ENCODE results near the gene PDZRN3. TPM values are rescaled to one million over a fixed set of nuclear protein-coding genes. Genes with fewer than 3 reads are reported as not detected.

The PDZRN3 gene
- total RNA-seq, 1 experiment from 2014 or later: 5.9 TPM

- TF ChIP-seq CTCF (conservative IDR thresholded peaks at IDR 0.05): no peak
- H2BK12ac ChIP-seq (ENCODE audit: insufficient read length, low read depth, low read length): no peak overlapping the region
- H3K79me1 ChIP-seq (ENCODE audit: insufficient read depth, low read depth, low read length, poor library complexity, severe bottlenecking): no peaks in the 10 kb centered on the region
- H3K18ac ChIP-seq (ENCODE audit: insufficient read length, low read depth, low read length): no peak overlapping the region
- no peak overlapping the region for H3K27ac ChIP-seq (ENCODE audit: insufficient read length, low read depth, low read length)
- H3K9ac ChIP-seq (ENCODE audit: extremely low read depth, insufficient read length, low read length): no peak overlapping the region
- H4K5ac ChIP-seq (ENCODE audit: insufficient read length, low read depth, low read length): no peak overlapping the region
- no peak overlapping the region for H3K4ac ChIP-seq (ENCODE audit: low read depth, low read length)
- no peak overlapping the region for H3K56ac ChIP-seq (ENCODE audit: insufficient read length, low read depth, low read length)
- no peaks in the 10 kb centered on the region for H3K9me3 ChIP-seq (ENCODE audit: control insufficient read depth, low read depth, low read length)
- H4K20me1 ChIP-seq (ENCODE audit: control insufficient read depth, insufficient read depth, insufficient read length): no peaks in the 10 kb centered on the region
- no peak overlapping the region for H2AFZ ChIP-seq (ENCODE audit: low read length)
- H3K36me3 Mint-ChIP-seq (ENCODE audit: insufficient read depth in 1 of 3, low read depth in 3 of 3): no peaks in the 10 kb centered on the region
- no peak overlapping the region for H2BK5ac ChIP-seq (ENCODE audit: insufficient read length, low read length)
- no peak overlapping the region for H3T11ph ChIP-seq (ENCODE audit: low read length)
- no peak overlapping the region for H4K91ac ChIP-seq (ENCODE audit: insufficient read length, low read depth, low read length)
- no peak overlapping the region for H2BK120ac ChIP-seq (ENCODE audit: low read depth, low read length, poor library complexity, severe bottlenecking)
- H4K8ac ChIP-seq (replicated peaks; ENCODE audit: insufficient read length, low read depth, low read length): no peak overlapping the region
- no peak overlapping the region for H3K14ac ChIP-seq (ENCODE audit: insufficient read depth, low read length)
- H2BK15ac ChIP-seq (ENCODE audit: low read depth, low read length): no peak overlapping the region
- H3K4me1 Mint-ChIP-seq: peaks cover 14 to 30% of the 10 kb centered on the region in 2 experiments
- no peak overlapping the region for H3K4me3 Mint-ChIP-seq
- no peak overlapping the region for H2AK5ac ChIP-seq (ENCODE audit: insufficient read length, low read length)
- H3K4me2 ChIP-seq (ENCODE audit: insufficient read depth, insufficient read length, low read length): no peak overlapping the region
- no peaks in the 10 kb centered on the region for H3K4me1 ChIP-seq (ENCODE audit: insufficient read depth, low read length)
- no peak overlapping the region for H2BK20ac ChIP-seq (ENCODE audit: low read depth, low read length, poor library complexity, severe bottlenecking)
- DNase-seq: no peak
- no peaks in the 10 kb centered on the region for H3K9me3 Mint-ChIP-seq
- H3K27ac Mint-ChIP-seq: no peak overlapping the region
- H3K23me2 ChIP-seq (ENCODE audit: insufficient read length, low read depth, low read length, poor library complexity, severe bottlenecking): no peaks in the 10 kb centered on the region
- H3K79me2 ChIP-seq (ENCODE audit: insufficient read depth, low read length): no peaks in the 10 kb centered on the region
- no peak overlapping the region for H3K23ac ChIP-seq (ENCODE audit: insufficient read length, low read depth, low read length)
- H3K27me3 Mint-ChIP-seq (ENCODE audit: low read depth): no peaks in the 10 kb centered on the region
- no CpG with 5 or more reads among the region's 2 CpGs for WGBS (ENCODE audit: extremely low coverage, insufficient read length, low lambda C conversion rate)
- H3K27me3 ChIP-seq (ENCODE audit: insufficient read depth, low read length): no peaks in the 10 kb centered on the region
These were observed 191.7 kb downstream of the PDZRN3 start for GRCh38 chr3:73433079-73433478.

Measured in H9 (cell line).